Upper lobe of left lung (tissue), 4 donors: ENCODE results near the gene SYNJ2.

Experiments used
- CTCF ChIP-seq, 6 experiments: fragments of 450-650 bp in 4 of 6; fragments of 200-600 bp in 2 of 6; sonication (generic) in 2 of 6; IDR thresholded peaks; one replicate each; pipeline ENCODE4 v1.5.1; 2016 to 2019; ENCODE audit warnings: antibody characterized with exemption in 6 of 6
- EP300 ChIP-seq, 4 donors: sonication (generic); formaldehyde crosslinking; IDR thresholded peaks; one replicate each; pipeline ENCODE4 v1.5.1; 2017; ENCODE audit warnings: antibody characterized with exemption in 4 of 4, control low read depth in 2 of 4
- POLR2AphosphoS5 ChIP-seq, 2 donors: sonication (generic); formaldehyde crosslinking; IDR thresholded peaks; one replicate each; pipeline ENCODE4 v1.5.1; 2017; ENCODE audit warnings: antibody characterized with exemption in 2 of 2

DNA sequence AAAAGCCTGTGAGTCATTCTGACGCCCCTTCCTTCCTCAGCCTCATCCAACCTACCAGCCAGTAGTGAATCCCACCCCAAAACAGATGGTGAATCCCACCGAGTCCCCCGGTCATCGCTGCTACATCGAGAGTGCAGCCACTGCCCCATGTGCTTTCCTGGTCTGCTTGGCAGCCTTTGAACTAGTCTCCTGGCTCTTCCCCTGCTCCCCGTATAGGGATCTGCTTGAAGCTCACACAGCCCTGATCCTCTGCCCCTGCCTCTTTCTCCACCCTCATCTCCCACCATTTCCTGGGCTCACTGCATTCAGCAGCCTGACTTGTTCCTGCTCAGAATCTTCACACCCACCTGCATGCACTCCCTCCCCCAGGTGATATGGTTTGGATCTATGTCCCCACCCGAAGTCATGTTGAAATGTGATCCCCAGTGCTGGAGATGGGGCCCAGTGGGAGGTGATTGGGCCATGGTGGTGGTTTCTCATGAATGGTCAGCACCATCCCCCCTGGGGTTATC is 14.6 kb downstream of the SYNJ2 start:
- TF ChIP-seq CTCF (IDR thresholded peaks at IDR 0.05) (no peak), POLR2AphosphoS5 (IDR thresholded peaks at IDR 0.05) (no peak), EP300 (IDR thresholded peaks at IDR 0.05) (no peak)
